ENCODE measurements around the gene DVL3. TPM values are rescaled to one million over a fixed set of nuclear protein-coding genes. Genes with fewer than 3 reads are reported as not detected.

Gene DVL3
- total RNA-seq, 2 experiments from 2014 or later: 24.9 to 29.6 TPM

GRCh38 chr3:184168363-184169120, 13.4 kb downstream of the DVL3 start:
- no peak for DNase-seq
- peaks cover 30% of the 10 kb centered on the region for H3K36me3 Mint-ChIP-seq (ENCODE audit: low read depth)
- H3K4me1 Mint-ChIP-seq: no peaks in the 10 kb centered on the region
- H3K27me3 Mint-ChIP-seq: no peaks in the 10 kb centered on the region
- no peak overlapping the region for H3K4me3 Mint-ChIP-seq
- intact Hi-C loops (cut with DNase I, micrococcal nuclease): no loop called here
- ChIA-PET CTCF (interaction anchor here (0.7 to 1.4 kb wide), 2 partner anchors 33 to 123 kb away, joined by 3 to 4 read pairs; partner anchors contain the start of gene EIF2B5), POLR2A (no interaction called here)
- H3K9me3 Mint-ChIP-seq (ENCODE audit: low read depth): no peaks in the 10 kb centered on the region
- no peak for ATAC-seq
- no peak overlapping the region for H3K27ac Mint-ChIP-seq

DNA sequence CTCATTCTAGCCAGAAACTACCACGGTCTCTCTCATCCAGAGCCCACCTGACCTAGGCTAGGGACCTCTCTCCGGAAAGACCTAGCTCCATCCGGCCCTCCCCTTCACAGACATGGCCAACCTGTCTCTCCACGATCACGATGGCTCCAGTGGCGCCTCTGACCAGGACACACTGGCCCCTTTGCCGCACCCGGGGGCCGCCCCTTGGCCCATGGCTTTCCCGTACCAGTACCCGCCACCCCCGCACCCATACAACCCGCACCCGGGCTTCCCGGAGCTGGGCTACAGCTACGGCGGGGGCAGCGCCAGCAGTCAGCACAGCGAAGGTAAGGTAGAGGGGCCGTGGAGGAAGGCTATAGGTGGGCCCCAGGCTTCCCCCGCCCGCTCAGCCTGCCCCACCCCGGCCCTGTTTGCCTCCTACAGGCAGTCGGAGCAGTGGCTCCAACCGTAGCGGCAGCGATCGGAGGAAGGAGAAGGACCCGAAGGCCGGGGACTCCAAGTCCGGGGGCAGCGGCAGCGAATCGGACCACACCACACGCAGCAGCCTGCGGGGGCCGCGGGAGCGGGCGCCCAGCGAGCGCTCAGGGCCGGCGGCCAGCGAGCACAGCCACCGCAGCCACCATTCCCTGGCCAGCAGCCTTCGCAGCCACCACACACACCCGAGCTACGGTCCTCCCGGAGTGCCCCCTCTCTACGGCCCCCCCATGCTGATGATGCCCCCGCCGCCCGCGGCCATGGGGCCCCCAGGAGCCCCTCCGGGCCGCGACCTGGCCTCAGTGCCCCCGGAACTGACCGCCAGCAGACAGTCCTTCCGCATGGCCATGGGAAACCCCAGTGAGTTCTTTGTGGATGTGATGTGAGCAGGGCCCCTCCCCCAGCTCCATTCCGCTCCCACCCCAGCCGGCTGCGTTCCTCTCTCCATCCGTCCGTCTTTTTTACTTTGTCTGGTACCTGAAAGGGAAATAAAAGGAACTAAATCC, 15.0 kb downstream of the DVL3 start:
- Mint-ChIP-seq H3K27ac (no peak overlapping the region), H3K9me3 (ENCODE audit: low read depth) (no peaks in the 10 kb centered on the region), H3K27me3 (no peaks in the 10 kb centered on the region), H3K36me3 (ENCODE audit: low read depth) (peaks cover 24% of the 10 kb centered on the region), H3K4me3 (no peak overlapping the region), H3K4me1 (peaks cover 4% of the 10 kb centered on the region)
- ChIA-PET CTCF (interaction anchor here (0.7 kb wide), 1 partner anchor 154 kb away, joined by 3 read pairs; no protein-coding TSS in a partner anchor), POLR2A (interaction anchor here (1.0 kb wide), 1 partner anchor 15 kb away, joined by 3 read pairs; no protein-coding TSS in a partner anchor)
- intact Hi-C loops (cut with DNase I, micrococcal nuclease): loop anchor here in 1 of 2 experiments (5.0 kb wide), 1 partner anchor 147 kb away; no protein-coding TSS in a partner anchor
- DNase-seq: no peak
- ATAC-seq: no peak

DNA sequence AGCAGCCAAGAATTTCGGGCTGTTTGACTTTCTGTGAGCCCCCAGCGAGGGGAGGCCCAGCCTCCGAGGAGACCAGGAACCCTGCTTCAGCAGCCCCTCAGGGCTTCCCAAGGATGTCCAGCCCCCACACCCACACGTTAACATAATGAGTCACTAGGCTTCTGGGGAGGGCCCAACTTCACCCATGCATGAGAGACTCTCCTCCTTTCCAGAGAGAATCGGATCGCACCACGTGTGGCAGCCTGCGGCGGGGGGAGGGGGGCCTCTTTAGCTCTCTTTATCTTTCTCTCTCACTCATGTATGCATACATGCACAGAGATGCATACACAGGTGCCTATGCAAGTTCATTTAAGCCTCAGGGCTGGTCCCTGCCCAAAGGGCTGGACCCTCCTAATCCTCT, 16.4 kb downstream of the DVL3 start:
- H3K36me3 Mint-ChIP-seq (ENCODE audit: low read depth): peaks cover 29% of the 10 kb centered on the region
- H3K4me3 Mint-ChIP-seq: no peak overlapping the region
- no peak overlapping the region for H3K27ac Mint-ChIP-seq
- no peaks in the 10 kb centered on the region for H3K27me3 Mint-ChIP-seq
- DNase-seq (no peak), ATAC-seq (no peak)
- no peaks in the 10 kb centered on the region for H3K9me3 Mint-ChIP-seq (ENCODE audit: low read depth)
- ChIA-PET CTCF (interaction anchor here (1.0 to 1.1 kb wide), 2 partner anchors 19 to 34 kb away, joined by 4 read pairs; no protein-coding TSS in a partner anchor), POLR2A (no interaction called here)
- H3K4me1 Mint-ChIP-seq: peaks cover 15% of the 10 kb centered on the region
- intact Hi-C loops (cut with DNase I, micrococcal nuclease): loop anchor here in 1 of 2 experiments (5.0 kb wide), 1 partner anchor 146 kb away; no protein-coding TSS in a partner anchor

DNA sequence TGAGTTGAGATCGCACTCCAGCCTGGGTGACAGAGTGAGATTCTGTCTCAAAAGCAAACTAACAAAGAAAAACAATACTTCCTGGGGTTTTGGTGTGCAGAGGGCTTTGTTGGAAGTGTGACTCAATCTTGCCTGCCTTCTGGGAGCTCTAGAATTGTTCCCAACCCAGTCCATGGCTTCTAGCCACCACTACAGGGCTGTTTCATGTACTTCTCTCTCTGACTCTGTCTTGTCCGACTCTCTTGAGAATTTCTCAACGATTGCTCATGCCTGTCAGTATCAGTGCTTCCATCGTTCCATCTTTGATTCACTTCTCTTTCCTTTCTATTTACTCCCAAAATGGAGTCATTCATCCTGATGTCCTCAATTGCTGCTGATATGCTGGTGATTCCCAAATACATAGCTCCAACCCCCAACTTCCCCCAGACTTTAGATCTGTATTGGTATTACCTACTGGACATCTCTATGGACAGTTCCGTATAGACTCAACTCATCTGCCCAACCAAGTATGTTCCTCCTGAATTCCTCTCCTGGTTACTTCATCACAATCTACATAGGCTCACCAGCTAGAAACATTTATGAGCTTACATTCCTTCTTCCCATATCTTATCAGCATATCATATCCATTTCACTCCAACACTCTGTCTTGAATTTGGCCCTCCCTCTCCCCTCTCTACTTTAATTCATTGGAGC, 17.6 kb downstream of the DVL3 start:
- DNase-seq (no peak), ATAC-seq (no peak)
- intact Hi-C loops (cut with DNase I, micrococcal nuclease): loop anchor here in 1 of 2 experiments (5.0 kb wide), 1 partner anchor 144 kb away; no protein-coding TSS in a partner anchor
- no peak overlapping the region for H3K4me3 Mint-ChIP-seq
- no peaks in the 10 kb centered on the region for H3K9me3 Mint-ChIP-seq (ENCODE audit: low read depth)
- CTCF ChIA-PET: interaction anchor here (0.7 to 2.6 kb wide), 8 partner anchors 15 to 155 kb away, joined by 3 to 7 read pairs (median 4); partner anchors contain the start of gene ABCC5
- POLR2A ChIA-PET: no interaction called here
- H3K27me3 Mint-ChIP-seq: no peaks in the 10 kb centered on the region
- H3K4me1 Mint-ChIP-seq: peaks cover 23% of the 10 kb centered on the region
- no peak overlapping the region for H3K27ac Mint-ChIP-seq
- peaks cover 28% of the 10 kb centered on the region for H3K36me3 Mint-ChIP-seq (ENCODE audit: low read depth)

- ChIA-PET POLR2A (no interaction called here), CTCF (interaction anchor here (0.7 to 2.6 kb wide), 7 partner anchors 15 to 155 kb away, joined by 3 to 7 read pairs (median 4); partner anchors contain the start of gene ABCC5)
- DNase-seq (no peak), ATAC-seq (no peak)
- Mint-ChIP-seq H3K27ac (no peak overlapping the region), H3K27me3 (no peaks in the 10 kb centered on the region), H3K36me3 (ENCODE audit: low read depth) (peaks cover 28% of the 10 kb centered on the region), H3K9me3 (ENCODE audit: low read depth) (no peaks in the 10 kb centered on the region), H3K4me1 (peaks cover 23% of the 10 kb centered on the region), H3K4me3 (no peak overlapping the region)
- intact Hi-C loops (cut with DNase I, micrococcal nuclease): loop anchor here in 1 of 2 experiments (5.0 kb wide), 1 partner anchor 144 kb away; no protein-coding TSS in a partner anchor
These were observed 18.2 kb downstream of the DVL3 start for GRCh38 chr3:184173374-184173722.

GRCh38 chr3:184174284-184174645, 19.1 kb downstream of the DVL3 start:
- DNase-seq (no peak), ATAC-seq (peak; percentile 1)
- Mint-ChIP-seq H3K36me3 (ENCODE audit: low read depth) (peaks cover 26% of the 10 kb centered on the region), H3K27ac (peak overlapping the region; percentile 73), H3K4me3 (peak overlapping the region; percentile 95), H3K27me3 (no peaks in the 10 kb centered on the region), H3K4me1 (peaks cover 23% of the 10 kb centered on the region), H3K9me3 (ENCODE audit: low read depth) (no peaks in the 10 kb centered on the region)
- POLR2A ChIA-PET: no interaction called here
- intact Hi-C loops (cut with DNase I, micrococcal nuclease): loop anchor here (1.0 to 5.0 kb wide), 14 partner anchors 11 to 538 kb away; partner anchors contain the start of genes EEF1AKMT4 (in 2 of the 2), EIF2B5 (in 2 of the 2), PSMD2 (in 2 of the 2) and ABCC5 (in 1 of the 2)
- CTCF ChIA-PET: interaction anchor here (1.5 to 2.6 kb wide), 4 partner anchors 29 to 115 kb away, joined by 4 to 7 read pairs (median 6); no protein-coding TSS in a partner anchor

- Mint-ChIP-seq H3K9me3 (ENCODE audit: low read depth) (no peaks in the 10 kb centered on the region), H3K27ac (peak within 1 kb of the TSS; percentile 89), H3K36me3 (ENCODE audit: low read depth) (peaks cover 26% of the 10 kb centered on the region), H3K27me3 (no peaks in the 10 kb centered on the region), H3K4me1 (peaks cover 23% of the 10 kb centered on the region), H3K4me3 (peak within 1 kb of the TSS; percentile 95)
- POLR2A ChIA-PET: interaction anchor here (0.6 kb wide), 1 partner anchor 11 kb away, joined by 3 read pairs; the partner anchor contains the start of gene ABCF3
- intact Hi-C loops (cut with DNase I, micrococcal nuclease): loop anchor here (1.0 to 5.0 kb wide), 14 partner anchors 10 to 539 kb away; partner anchors contain the start of genes EEF1AKMT4 (in 2 of the 2), EIF2B5 (in 2 of the 2), PSMD2 (in 2 of the 2) and ABCC5 (in 1 of the 2)
- DNase-seq (peak; percentile 98), ATAC-seq (peak; percentile 97)
- CTCF ChIA-PET: interaction anchor here (0.6 to 2.6 kb wide), 5 partner anchors 30 to 115 kb away, joined by 3 to 7 read pairs (median 6); partner anchors contain the start of gene EEF1AKMT4
These were observed 19.7 kb downstream of the DVL3 start, which contains the start of gene AP2M1 for GRCh38 chr3:184174646-184175492. TSS of gene AP2M1 (plus strand) at chr3:184174855. CDS start at chr3:184176994, 2,139 bp downstream.

DNA sequence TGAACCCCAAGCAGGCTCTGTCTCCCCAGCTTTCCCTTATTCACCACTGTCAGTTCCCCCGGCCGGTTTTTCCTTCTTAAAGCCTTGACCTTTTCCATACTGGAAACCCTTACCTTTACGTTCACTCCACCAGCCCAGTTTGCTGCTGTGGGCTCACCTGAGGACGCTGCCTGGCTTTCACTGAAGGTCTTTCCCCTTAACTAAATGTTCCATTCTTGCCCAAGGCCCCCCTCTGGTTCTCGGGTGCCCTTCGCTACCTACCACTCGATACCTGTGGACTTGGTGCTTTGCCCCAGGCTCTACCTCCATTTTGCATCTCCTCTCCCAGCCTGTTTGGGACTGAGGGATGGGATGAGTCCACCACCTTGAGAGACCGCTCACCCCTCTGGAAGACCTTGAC, 20.3 kb downstream of the DVL3 start:
- ATAC-seq: no peak
- no peak for DNase-seq
- intact Hi-C loops (cut with DNase I, micrococcal nuclease): no loop called here
- Mint-ChIP-seq H3K4me3 (peak overlapping the region; percentile 95), H3K27me3 (no peaks in the 10 kb centered on the region), H3K9me3 (ENCODE audit: low read depth) (no peaks in the 10 kb centered on the region), H3K36me3 (ENCODE audit: low read depth) (peaks cover 33% of the 10 kb centered on the region), H3K4me1 (peaks cover 23% of the 10 kb centered on the region), H3K27ac (peak overlapping the region; percentile 89)
- POLR2A ChIA-PET: interaction anchor here (0.6 kb wide), 1 partner anchor 10 kb away, joined by 3 read pairs; the partner anchor contains the start of gene ABCF3
- CTCF ChIA-PET: interaction anchor here (0.6 to 2.6 kb wide), 3 partner anchors 41 to 74 kb away, joined by 3 to 7 read pairs (median 6); partner anchors contain the start of gene EEF1AKMT4

- CTCF ChIA-PET: no interaction called here
- intact Hi-C loops (cut with DNase I, micrococcal nuclease): no loop called here
- Mint-ChIP-seq H3K4me3 (peak overlapping the region; percentile 95), H3K27ac (peak overlapping the region; percentile 89), H3K9me3 (ENCODE audit: low read depth) (no peaks in the 10 kb centered on the region), H3K36me3 (ENCODE audit: low read depth) (peaks cover 34% of the 10 kb centered on the region), H3K27me3 (no peaks in the 10 kb centered on the region), H3K4me1 (peaks cover 23% of the 10 kb centered on the region)
- DNase-seq: no peak
- ATAC-seq: no peak
- POLR2A ChIA-PET: no interaction called here
These were observed 20.8 kb downstream of the DVL3 start for GRCh38 chr3:184175981-184176376.

Data from activated CD4-positive, alpha-beta T cell treated with anti-CD3 and anti-CD28 coated beads for 36 hours (primary cell).